ENCODE measurements around the gene HNF1B. TPM values are rescaled to one million over a fixed set of nuclear protein-coding genes. Genes with fewer than 3 reads are reported as not detected.
"Not testable (repeated sequence)": the region's sequence is repeated elsewhere in the genome, so short reads cannot be mapped to it uniquely, and the experiment has no call there.

The HNF1B gene
- total RNA-seq = 16.8 and 87.9 TPM in 2 replicates

- DNase-seq (ENCODE audit: low read depth) = peak; percentile 83
These were observed at the start of gene HNF1B for GRCh38 chr17:37744961-37745800. Gene HNF1B (minus strand): TSS chr17:37745059. CDS start chr17:37744884, 175 bp downstream.

- DNase-seq (ENCODE audit: low read depth) = peak; percentile 95
These were observed 47.9 kb upstream of the HNF1B start for GRCh38 chr17:37792787-37793186.

GRCh38 chr17:37791447-37792399 is 46.9 kb upstream of the HNF1B start:
- DNase-seq (ENCODE audit: low read depth) = peak; percentile 92

- DNase-seq (ENCODE audit: low read depth) = peak; percentile 100
These were observed 45.1 kb upstream of the HNF1B start for GRCh38 chr17:37789771-37790541.

GRCh38 chr17:37789021-37789565 is 44.2 kb upstream of the HNF1B start:
- peak; percentile 76 for DNase-seq (ENCODE audit: low read depth)

GRCh38 chr17:37788526-37788925 is 43.7 kb upstream of the HNF1B start:
- DNase-seq (ENCODE audit: low read depth) = no peak

GRCh38 chr17:37787055-37787757 is 42.3 kb upstream of the HNF1B start:
- peak; percentile 97 for DNase-seq (ENCODE audit: low read depth)

GRCh38 chr17:37786481-37786880 is 41.6 kb upstream of the HNF1B start:
- no peak for DNase-seq (ENCODE audit: low read depth)

GRCh38 chr17:37782460-37782859 is 37.6 kb upstream of the HNF1B start:
- DNase-seq (ENCODE audit: low read depth) = not testable (repeated sequence)

GRCh38 chr17:37781451-37781850 is 36.6 kb upstream of the HNF1B start:
- no peak for DNase-seq (ENCODE audit: low read depth)

GRCh38 chr17:37779554-37779953 is 34.7 kb upstream of the HNF1B start:
- no peak for DNase-seq (ENCODE audit: low read depth)

GRCh38 chr17:37774504-37774903 is 29.6 kb upstream of the HNF1B start:
- DNase-seq (ENCODE audit: low read depth) = peak; percentile 95

GRCh38 chr17:37772982-37773381 is 28.1 kb upstream of the HNF1B start:
- no peak for DNase-seq (ENCODE audit: low read depth)

GRCh38 chr17:37770631-37771518 is 26.0 kb upstream of the HNF1B start:
- DNase-seq (ENCODE audit: low read depth) = peak; percentile 77

- no peak for DNase-seq (ENCODE audit: low read depth)
These were observed 24.2 kb upstream of the HNF1B start for GRCh38 chr17:37769050-37769449.

- DNase-seq (ENCODE audit: low read depth) = no peak
These were observed 23.6 kb upstream of the HNF1B start for GRCh38 chr17:37768438-37768837.

- peak; percentile 80 for DNase-seq (ENCODE audit: low read depth)
These were observed 22.1 kb upstream of the HNF1B start for GRCh38 chr17:37766971-37767370.

GRCh38 chr17:37764383-37764782 is 19.5 kb upstream of the HNF1B start:
- no peak for DNase-seq (ENCODE audit: low read depth)

- DNase-seq (ENCODE audit: low read depth) = no peak
These were observed 17.8 kb upstream of the HNF1B start for GRCh38 chr17:37762666-37763065.

- DNase-seq (ENCODE audit: low read depth) = no peak
These were observed 17.1 kb upstream of the HNF1B start for GRCh38 chr17:37761961-37762360.
